Caco-2 (cell line): ENCODE data around the gene TTI1. TPM values are rescaled to one million over a fixed set of nuclear protein-coding genes. Genes with fewer than 3 reads are reported as not detected.

Experiments used
- total RNA-seq: library from RNA; stranded (reverse); gene quantifications from 2 replicates; pipeline ENCODE4 v1.2.3, GENCODE V29; 2022

The TTI1 gene
- total RNA-seq, 1 experiment from 2014 or later = 59.2 TPM

Other genes with a start within 250 kb of the TTI1 start
- gene VSTM2L, start 130.3 kb downstream of the TTI1 start, total RNA-seq = 0.16 TPM in 1 of 2 replicates, not detected in the other
- gene RPRD1B, start 290 bp upstream of the TTI1 start, total RNA-seq = 102 and 112 TPM in 2 replicates
- gene TGM2, start 131.8 kb upstream of the TTI1 start, total RNA-seq = 138 and 162 TPM in 2 replicates
- 0.19 and 0.20 TPM in 2 replicates for gene KIAA1755, start 227.3 kb upstream of the TTI1 start, total RNA-seq